GM12801 (cell line): ENCODE results near the gene ELOVL4.

ENCODE experiments used
- TF ChIP-seq, protein P1 (sequence below): IDR thresholded peaks from one replicate; pipeline ENCODE4 v1.5.1; 2011; ENCODE audit warnings: control low read depth; ENCODE audit not compliant: insufficient read length; ENCODE audit errors: extremely low read depth

Gene ELOVL4

DNA sequence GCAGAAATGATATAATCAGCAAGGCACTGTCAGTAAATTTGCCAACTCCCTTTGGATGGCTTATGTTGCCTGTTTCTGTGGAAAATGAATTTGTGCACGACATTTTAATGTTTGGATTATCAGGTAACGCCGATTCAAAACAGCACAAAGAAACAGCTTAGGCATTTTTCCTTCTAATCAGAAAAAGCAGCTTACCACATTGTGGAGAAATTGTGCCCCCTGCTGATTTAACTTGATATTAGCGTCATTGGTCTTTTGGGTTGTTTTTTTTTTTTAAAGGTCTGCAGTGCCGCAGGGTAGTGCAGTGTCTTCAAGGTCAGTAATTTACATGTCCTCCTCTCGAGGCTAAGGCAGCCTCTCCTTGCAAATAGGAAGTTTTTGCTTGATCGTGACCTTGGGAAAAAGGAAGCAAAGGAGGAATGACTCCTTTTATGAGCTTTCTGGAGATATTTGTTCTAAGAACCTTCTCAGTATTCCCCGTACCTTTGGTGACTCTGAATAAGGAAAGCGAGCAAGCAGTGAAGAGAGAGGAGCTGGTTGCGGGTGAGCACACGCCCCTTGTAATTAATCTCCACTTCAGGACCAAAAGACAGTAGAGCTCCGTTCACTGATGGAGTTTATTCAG, 79.1 kb downstream of the ELOVL4 start:
- TF ChIP-seq, protein P1, sequence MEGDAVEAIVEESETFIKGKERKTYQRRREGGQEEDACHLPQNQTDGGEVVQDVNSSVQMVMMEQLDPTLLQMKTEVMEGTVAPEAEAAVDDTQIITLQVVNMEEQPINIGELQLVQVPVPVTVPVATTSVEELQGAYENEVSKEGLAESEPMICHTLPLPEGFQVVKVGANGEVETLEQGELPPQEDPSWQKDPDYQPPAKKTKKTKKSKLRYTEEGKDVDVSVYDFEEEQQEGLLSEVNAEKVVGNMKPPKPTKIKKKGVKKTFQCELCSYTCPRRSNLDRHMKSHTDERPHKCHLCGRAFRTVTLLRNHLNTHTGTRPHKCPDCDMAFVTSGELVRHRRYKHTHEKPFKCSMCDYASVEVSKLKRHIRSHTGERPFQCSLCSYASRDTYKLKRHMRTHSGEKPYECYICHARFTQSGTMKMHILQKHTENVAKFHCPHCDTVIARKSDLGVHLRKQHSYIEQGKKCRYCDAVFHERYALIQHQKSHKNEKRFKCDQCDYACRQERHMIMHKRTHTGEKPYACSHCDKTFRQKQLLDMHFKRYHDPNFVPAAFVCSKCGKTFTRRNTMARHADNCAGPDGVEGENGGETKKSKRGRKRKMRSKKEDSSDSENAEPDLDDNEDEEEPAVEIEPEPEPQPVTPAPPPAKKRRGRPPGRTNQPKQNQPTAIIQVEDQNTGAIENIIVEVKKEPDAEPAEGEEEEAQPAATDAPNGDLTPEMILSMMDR = no peak
